D721Med (cell line): ENCODE data around the gene AGGF1.
A peak's percentile ranks its signal among the peaks of the same experiment; 100 is the strongest.

Experiments
- DNase-seq: peaks from one replicate; pipeline ENCODE4 v3.0.0; 2011; ENCODE audit warnings: low spot score; ENCODE audit not compliant: insufficient read length
- FAIRE-seq: peaks from 2 replicates; lab custom pipeline; 2011; peaks lifted over from hg19 to GRCh38; lab: Jason Lieb, UNC
- CTCF ChIP-seq: IDR thresholded peaks from 2 replicates; pipeline ENCODE4 v1.5.1; 2012; ENCODE audit warnings: mild to moderate bottlenecking, control low read depth; ENCODE audit not compliant: insufficient read depth; ENCODE audit errors: missing control alignments

The AGGF1 gene

DNA sequence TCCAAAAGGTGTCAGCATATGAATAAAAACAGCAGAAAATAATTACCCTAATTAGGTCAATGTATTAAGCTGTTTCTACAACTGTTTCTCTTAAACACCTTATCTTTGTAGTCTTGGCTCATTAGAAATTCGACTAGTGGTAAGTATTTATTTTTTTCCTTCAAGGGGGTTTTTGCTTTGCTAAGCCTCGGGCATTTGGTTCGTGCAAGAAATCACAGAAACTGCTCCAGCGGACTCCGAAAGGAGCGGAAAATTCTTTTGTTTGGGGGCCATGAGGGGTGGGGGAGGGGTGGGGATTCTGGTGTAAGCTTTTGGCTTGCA is 56.1 kb downstream of the AGGF1 start:
- no peak for TF ChIP-seq CTCF
- peak; percentile 48 for DNase-seq
- no peak for FAIRE-seq

DNA sequence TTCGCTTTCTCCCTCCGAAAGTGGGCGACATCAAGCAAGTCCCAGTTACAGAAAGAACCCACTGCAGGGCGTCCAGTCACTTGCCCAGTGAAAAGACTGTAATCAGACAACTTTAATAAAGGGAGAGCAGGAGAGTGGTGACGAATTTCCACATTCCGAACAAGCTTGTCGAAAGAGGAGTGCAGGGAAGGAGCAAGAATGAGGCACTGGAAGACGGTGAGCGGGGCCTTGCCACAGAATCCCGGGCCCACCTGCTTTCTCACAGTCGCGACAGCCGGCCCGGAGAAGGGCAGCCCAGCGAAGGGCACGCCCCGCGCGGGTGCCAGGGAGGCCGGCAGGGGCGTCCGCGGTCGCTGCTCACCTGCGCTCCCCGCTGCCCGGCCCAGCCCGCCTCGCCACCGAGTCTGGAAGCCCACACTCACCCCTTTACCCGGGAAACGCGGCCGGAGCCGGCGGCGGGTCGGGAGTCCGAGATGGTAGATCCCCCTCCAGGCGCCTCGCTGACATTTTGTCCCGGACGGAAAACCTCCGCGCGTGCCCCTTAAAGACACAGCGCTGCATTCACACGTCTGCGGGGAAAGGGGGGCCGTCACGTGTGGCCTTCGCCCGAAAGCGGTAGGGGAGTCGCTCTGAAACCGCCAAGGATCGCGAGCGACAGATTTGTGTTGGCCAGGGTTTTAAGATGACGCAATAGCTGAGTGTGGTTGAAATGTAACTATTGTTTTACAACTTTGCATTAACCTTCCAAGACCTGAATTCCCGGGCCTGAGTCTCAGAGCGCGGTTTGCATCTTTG is 56.7 kb downstream of the AGGF1 start, which contains the start of gene ZBED3:
Gene ZBED3 (minus strand): TSS at position 597 of the 795 bp plus-strand sequence. CDS start 9,407 bp downstream, outside the sequence.
- DNase-seq = peak; percentile 38
- TF ChIP-seq CTCF = peak; percentile 29
- no peak for FAIRE-seq

DNA sequence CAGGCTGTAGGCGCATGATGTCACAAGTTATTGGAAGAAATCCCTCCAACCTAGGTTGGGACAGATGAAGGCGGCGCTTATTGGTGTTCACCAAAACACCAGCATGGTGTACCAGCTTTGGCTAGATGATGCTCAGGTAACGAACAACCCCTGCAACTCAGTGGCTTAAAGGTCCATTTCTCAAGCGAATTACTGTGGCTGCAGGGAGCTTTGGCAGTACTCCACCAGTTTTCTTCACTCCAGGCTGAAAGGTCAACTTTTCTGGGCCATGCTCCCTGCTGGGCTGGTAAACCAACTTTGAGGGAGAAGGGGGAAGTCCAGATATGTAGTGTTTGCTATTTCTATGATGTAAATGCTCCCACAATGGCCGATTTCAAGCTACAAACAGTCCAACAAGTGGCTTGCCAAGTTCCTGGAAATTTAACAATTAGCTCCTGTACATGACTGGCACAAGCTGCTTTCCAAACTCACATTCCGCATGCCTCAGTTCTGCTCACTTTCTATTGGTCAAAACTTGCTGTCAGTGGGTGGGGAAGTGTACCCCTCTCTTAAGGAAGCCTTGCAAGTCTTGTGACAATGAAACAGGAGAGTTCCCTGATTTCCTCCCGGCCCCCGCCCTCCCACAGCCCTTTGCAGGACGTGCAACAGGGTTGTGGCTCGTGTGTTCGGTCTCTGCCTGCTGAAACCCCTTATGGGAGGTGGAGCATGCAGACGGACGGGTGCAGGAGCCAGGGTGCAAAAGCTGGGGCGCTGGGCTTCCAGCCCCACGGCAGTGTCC is 57.5 kb downstream of the AGGF1 start:
- no peak for TF ChIP-seq CTCF
- FAIRE-seq (no peak), DNase-seq (no peak)

GRCh38 chr5:77095189-77095588 is 65.0 kb downstream of the AGGF1 start:
- no peak for FAIRE-seq
- DNase-seq = no peak
- TF ChIP-seq CTCF = no peak

DNA sequence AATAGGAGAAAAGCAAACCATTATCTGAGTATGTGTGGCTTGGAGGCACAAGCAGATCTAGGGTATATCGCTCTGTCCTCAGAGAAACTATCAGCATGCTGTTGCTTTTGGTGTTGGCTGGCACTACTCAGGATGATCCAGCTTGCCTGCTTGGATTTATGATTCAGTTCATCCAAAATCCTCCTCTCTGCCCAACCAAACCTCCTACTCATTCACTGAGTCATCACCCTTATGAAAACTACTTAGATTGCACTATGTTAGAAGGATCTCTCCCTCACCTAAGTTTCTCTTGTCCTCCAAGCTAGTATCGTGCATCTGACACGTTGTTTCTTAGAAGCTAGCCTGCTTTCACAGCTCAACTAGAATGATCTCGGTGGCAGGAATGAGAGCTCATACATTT is 71.1 kb downstream of the AGGF1 start:
- no peak for TF ChIP-seq CTCF
- no peak for FAIRE-seq
- no peak for DNase-seq

GRCh38 chr5:77102549-77102948 is 72.3 kb downstream of the AGGF1 start:
- TF ChIP-seq CTCF = no peak
- DNase-seq (no peak), FAIRE-seq (no peak)

DNA sequence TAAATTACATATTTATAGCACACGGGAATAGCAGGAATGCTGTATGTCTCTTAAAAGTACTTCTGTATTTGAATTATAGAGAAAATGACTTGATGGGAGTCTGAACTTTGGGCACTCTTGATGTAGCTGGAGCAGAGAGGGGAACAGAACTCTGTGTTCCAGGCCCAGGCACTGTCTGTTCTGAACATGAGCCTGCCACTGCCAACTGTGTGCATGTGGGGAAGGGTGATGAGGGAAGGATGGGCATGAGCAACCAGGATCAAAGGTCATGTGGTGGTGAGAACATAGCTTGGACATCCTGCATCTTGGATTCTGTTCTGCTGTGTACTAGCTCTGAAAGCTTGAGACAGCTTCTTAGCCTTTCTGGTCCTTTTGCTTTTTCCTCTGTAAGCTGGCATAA is 73.3 kb downstream of the AGGF1 start:
- DNase-seq = no peak
- TF ChIP-seq CTCF = no peak

More for the DNA sequence above, 73.3 kb downstream of the AGGF1 start:
- FAIRE-seq = no peak
